Loucy (cell line): ENCODE measurements around the gene SCFD2.

Source experiments
- EZH2phosphoT487 ChIP-seq: fragments of 200-600 bp; IDR thresholded peaks from 2 replicates; pipeline ENCODE4 v1.6.1; 2018; ENCODE audit warnings: antibody characterized with exemption, mild to moderate bottlenecking, moderate library complexity, borderline replicate concordance
- TF ChIP-seq, protein P1 (sequence below): fragments of 200-600 bp; sonication (generic); conservative IDR thresholded peaks from 2 replicates; pipeline ENCODE4 v1.5.1; 2014; ENCODE audit warnings: mild to moderate bottlenecking, antibody characterized with exemption, low read length

DNA sequence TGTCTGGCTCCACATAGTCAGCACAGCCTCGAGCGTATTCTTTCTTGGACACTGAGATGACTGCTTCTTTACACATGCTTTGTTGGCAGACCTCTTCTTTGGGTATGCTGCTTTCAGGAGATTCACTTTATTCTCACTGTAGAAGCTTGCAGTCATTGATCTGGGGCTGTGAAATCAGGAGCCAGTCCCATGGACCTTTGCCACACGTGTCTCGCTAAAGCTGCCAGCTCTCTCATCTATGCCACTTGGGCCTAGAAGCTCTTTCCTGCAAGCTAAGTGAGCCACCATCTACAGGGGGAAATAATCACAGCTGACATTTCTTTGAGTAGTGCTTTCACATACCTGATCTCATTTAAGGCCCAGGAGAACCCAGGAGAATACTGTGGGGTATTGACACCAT is 498.7 kb downstream of the SCFD2 start:
- TF ChIP-seq, protein P1, sequence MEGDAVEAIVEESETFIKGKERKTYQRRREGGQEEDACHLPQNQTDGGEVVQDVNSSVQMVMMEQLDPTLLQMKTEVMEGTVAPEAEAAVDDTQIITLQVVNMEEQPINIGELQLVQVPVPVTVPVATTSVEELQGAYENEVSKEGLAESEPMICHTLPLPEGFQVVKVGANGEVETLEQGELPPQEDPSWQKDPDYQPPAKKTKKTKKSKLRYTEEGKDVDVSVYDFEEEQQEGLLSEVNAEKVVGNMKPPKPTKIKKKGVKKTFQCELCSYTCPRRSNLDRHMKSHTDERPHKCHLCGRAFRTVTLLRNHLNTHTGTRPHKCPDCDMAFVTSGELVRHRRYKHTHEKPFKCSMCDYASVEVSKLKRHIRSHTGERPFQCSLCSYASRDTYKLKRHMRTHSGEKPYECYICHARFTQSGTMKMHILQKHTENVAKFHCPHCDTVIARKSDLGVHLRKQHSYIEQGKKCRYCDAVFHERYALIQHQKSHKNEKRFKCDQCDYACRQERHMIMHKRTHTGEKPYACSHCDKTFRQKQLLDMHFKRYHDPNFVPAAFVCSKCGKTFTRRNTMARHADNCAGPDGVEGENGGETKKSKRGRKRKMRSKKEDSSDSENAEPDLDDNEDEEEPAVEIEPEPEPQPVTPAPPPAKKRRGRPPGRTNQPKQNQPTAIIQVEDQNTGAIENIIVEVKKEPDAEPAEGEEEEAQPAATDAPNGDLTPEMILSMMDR: no peak
- no peak for TF ChIP-seq EZH2phosphoT487
